Activated CD8-positive, alpha-beta T cell treated with anti-CD3 and anti-CD28 coated beads, Interleukin-2, amount 10 ng/mL, durations not matched to agents 7 days and 5 days (primary cell): ENCODE measurements around the gene CXCR4. TPM values are rescaled to one million over a fixed set of nuclear protein-coding genes. Genes with fewer than 3 reads are reported as not detected.

ENCODE experiments used
- ATAC-seq: fragments of 150-1000 bp; cut with Tn5 transposase; one replicate; pipeline ENCODE4 v1.10.0; 2021; ENCODE audit warnings: moderate library complexity
- CTCF ChIA-PET: fragments of 350-600 bp; sonication (Branson Sonifier 250); formaldehyde crosslinking; loops from one replicate; lab custom pipeline; 2021; ENCODE audit warnings: antibody characterized with exemption; lab: Charles Lee
- POLR2A ChIA-PET: fragments of 350-600 bp; sonication (Branson Sonifier 250); formaldehyde crosslinking; loops from one replicate; lab custom pipeline; 2021; ENCODE audit warnings: antibody characterized with exemption; lab: Charles Lee
- DNase-seq: peaks from one replicate; pipeline ENCODE4 v3.0.0-alpha.2; 2020
- H3K27ac Mint-ChIP-seq: one replicate; pipeline ENCODE4 v1.8.0; 2021; ENCODE audit warnings: mild to moderate bottlenecking, mixed read lengths
- H3K27me3 Mint-ChIP-seq: one replicate; pipeline ENCODE4 v1.8.0; 2021; ENCODE audit warnings: low read depth, mixed read lengths
- H3K36me3 Mint-ChIP-seq: one replicate; pipeline ENCODE4 v1.8.0; 2021; ENCODE audit warnings: low read depth, mixed read lengths
- H3K4me1 Mint-ChIP-seq: one replicate; pipeline ENCODE4 v1.8.0; 2021; ENCODE audit warnings: low read depth, mixed read lengths
- H3K4me3 Mint-ChIP-seq: one replicate; pipeline ENCODE4 v1.8.0; 2021; ENCODE audit warnings: mild to moderate bottlenecking, mixed read lengths
- H3K9me3 Mint-ChIP-seq: one replicate; pipeline ENCODE4 v1.8.0; 2022; ENCODE audit warnings: mixed read lengths; ENCODE audit not compliant: insufficient read depth
- total RNA-seq, 2 experiments: library from RNA; stranded (reverse); gene quantifications; one replicate each; pipeline ENCODE4 v1.2.3, GENCODE V29; 2021

The CXCR4 gene
- total RNA-seq, 2 experiments from 2014 or later = 219 to 226 TPM

GRCh38 chr2:136070913-136071312, 47.0 kb downstream of the CXCR4 start:
- ATAC-seq = no peak
- POLR2A ChIA-PET = no interaction called here

GRCh38 chr2:136069773-136070172, 48.2 kb downstream of the CXCR4 start:
- Mint-ChIP-seq H3K4me1 (peaks cover 48% of the 10 kb centered on the region), H3K9me3 (peaks cover 13% of the 10 kb centered on the region), H3K4me3 (no peak overlapping the region), H3K27me3 (no peaks in the 10 kb centered on the region), H3K27ac (no peak overlapping the region), H3K36me3 (peaks cover 18% of the 10 kb centered on the region)
- DNase-seq (no peak), ATAC-seq (no peak)
- ChIA-PET POLR2A (interaction anchor here (0.6 to 0.7 kb wide), 2 partner anchors 9 to 84 kb away, joined by 3 to 4 read pairs; partner anchors contain the start of gene DARS1), CTCF (interaction anchor here (1.3 to 1.8 kb wide), 5 partner anchors 12 to 307 kb away, joined by 4 to 7 read pairs (median 5); no protein-coding TSS in a partner anchor)

More at GRCh38 chr2:136070913-136071312, 47.0 kb downstream of the CXCR4 start:
- H3K4me1 Mint-ChIP-seq = peaks cover 37% of the 10 kb centered on the region
- peaks cover 13% of the 10 kb centered on the region for H3K9me3 Mint-ChIP-seq
- CTCF ChIA-PET = interaction anchor here (1.1 kb wide), 1 partner anchor 15 kb away, joined by 3 read pairs; no protein-coding TSS in a partner anchor
- no peak overlapping the region for H3K27ac Mint-ChIP-seq
- H3K4me3 Mint-ChIP-seq = no peak overlapping the region
- peaks cover 18% of the 10 kb centered on the region for H3K36me3 Mint-ChIP-seq
- DNase-seq = no peak
- no peaks in the 10 kb centered on the region for H3K27me3 Mint-ChIP-seq

GRCh38 chr2:136068581-136069227, 49.2 kb downstream of the CXCR4 start:
- POLR2A ChIA-PET = interaction anchor here (0.6 to 2.5 kb wide), 2 partner anchors 10 to 314 kb away, joined by 3 to 14 read pairs; no protein-coding TSS in a partner anchor
- peaks cover 57% of the 10 kb centered on the region for H3K4me1 Mint-ChIP-seq
- CTCF ChIA-PET = interaction anchor here (0.6 to 1.8 kb wide), 8 partner anchors 9 to 308 kb away, joined by 3 to 7 read pairs (median 4); no protein-coding TSS in a partner anchor
- ATAC-seq (peak; percentile 78), DNase-seq (peak; percentile 36)
- peaks cover 13% of the 10 kb centered on the region for H3K9me3 Mint-ChIP-seq
- H3K27me3 Mint-ChIP-seq = no peaks in the 10 kb centered on the region
- H3K36me3 Mint-ChIP-seq = peaks cover 20% of the 10 kb centered on the region
- peak overlapping the region; percentile 19 for H3K4me3 Mint-ChIP-seq
- peak overlapping the region; percentile 71 for H3K27ac Mint-ChIP-seq

- peaks cover 19% of the 10 kb centered on the region for H3K36me3 Mint-ChIP-seq
- peaks cover 10% of the 10 kb centered on the region for H3K9me3 Mint-ChIP-seq
- H3K4me1 Mint-ChIP-seq = peaks cover 61% of the 10 kb centered on the region
- peak overlapping the region; percentile 71 for H3K27ac Mint-ChIP-seq
- no peaks in the 10 kb centered on the region for H3K27me3 Mint-ChIP-seq
- POLR2A ChIA-PET = interaction anchor here (0.6 to 2.5 kb wide), 4 partner anchors 10 to 315 kb away, joined by 3 to 14 read pairs (median 4); no protein-coding TSS in a partner anchor
- ATAC-seq (no peak), DNase-seq (no peak)
- CTCF ChIA-PET = interaction anchor here (0.9 to 1.8 kb wide), 5 partner anchors 10 to 309 kb away, joined by 3 to 7 read pairs (median 4); no protein-coding TSS in a partner anchor
- no peak overlapping the region for H3K4me3 Mint-ChIP-seq
These were observed 49.9 kb downstream of the CXCR4 start for GRCh38 chr2:136067897-136068580.

- no peak overlapping the region for H3K27ac Mint-ChIP-seq
- peaks cover 22% of the 10 kb centered on the region for H3K36me3 Mint-ChIP-seq
- peaks cover 11% of the 10 kb centered on the region for H3K9me3 Mint-ChIP-seq
- CTCF ChIA-PET = no interaction called here
- DNase-seq (no peak), ATAC-seq (no peak)
- POLR2A ChIA-PET = interaction anchor here (0.6 to 2.5 kb wide), 3 partner anchors 9 to 302 kb away, joined by 3 to 14 read pairs (median 4); no protein-coding TSS in a partner anchor
- peaks cover 64% of the 10 kb centered on the region for H3K4me1 Mint-ChIP-seq
- H3K4me3 Mint-ChIP-seq = no peak overlapping the region
- H3K27me3 Mint-ChIP-seq = no peaks in the 10 kb centered on the region
These were observed 50.5 kb downstream of the CXCR4 start for GRCh38 chr2:136067459-136067858.

- DNase-seq = no peak
- Mint-ChIP-seq H3K27ac (peak overlapping the region; percentile 40), H3K9me3 (peaks cover 7% of the 10 kb centered on the region), H3K4me3 (no peak overlapping the region), H3K4me1 (peaks cover 78% of the 10 kb centered on the region), H3K27me3 (no peaks in the 10 kb centered on the region), H3K36me3 (peaks cover 21% of the 10 kb centered on the region)
- ChIA-PET CTCF (no interaction called here), POLR2A (interaction anchor here (0.6 kb wide), 1 partner anchor 67 kb away, joined by 5 read pairs; no protein-coding TSS in a partner anchor)
- ATAC-seq = no peak
These were observed 52.0 kb downstream of the CXCR4 start for GRCh38 chr2:136065907-136066306.

- ATAC-seq (peak; percentile 60), DNase-seq (no peak)
- Mint-ChIP-seq H3K4me3 (no peak overlapping the region), H3K4me1 (peaks cover 83% of the 10 kb centered on the region), H3K27ac (peak overlapping the region; percentile 40), H3K9me3 (peaks cover 5% of the 10 kb centered on the region), H3K36me3 (peaks cover 19% of the 10 kb centered on the region), H3K27me3 (no peaks in the 10 kb centered on the region)
- ChIA-PET POLR2A (interaction anchor here (0.6 kb wide), 1 partner anchor 66 kb away, joined by 5 read pairs; no protein-coding TSS in a partner anchor), CTCF (no interaction called here)
These were observed 52.6 kb downstream of the CXCR4 start for GRCh38 chr2:136065384-136065783.

Other genes starting within 250 kb of the CXCR4 start
- gene MCM6, start 241.7 kb downstream of the CXCR4 start, total RNA-seq = 100 to 1,000 TPM; 144 to 145 TPM
- 100 to 1,000 TPM; 139 to 148 TPM for gene DARS1, start 132.5 kb downstream of the CXCR4 start, total RNA-seq